ENCODE data around the gene MPDZ.

DNA sequence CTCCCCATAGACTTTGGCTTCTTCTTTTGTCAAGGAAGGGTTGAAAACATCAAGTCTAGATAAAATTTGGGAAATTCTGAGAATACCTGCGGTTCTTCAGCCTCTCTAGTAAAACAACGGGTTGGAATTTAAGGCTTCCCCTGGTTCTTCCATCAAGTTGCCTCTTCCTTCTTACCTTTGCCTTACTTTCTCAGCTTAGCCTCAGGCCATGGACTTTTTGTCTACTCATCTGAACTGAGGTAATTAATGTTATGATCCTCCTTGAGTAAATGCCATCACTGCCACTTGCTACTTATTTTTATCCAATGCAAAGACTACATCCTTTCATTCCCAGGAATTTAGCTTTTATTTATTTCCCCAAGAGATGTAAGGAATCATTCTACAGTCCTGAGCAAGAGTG lies 184.4 kb downstream of the MPDZ start:
- TF ChIP-seq YY1 (IDR thresholded peaks at IDR 0.05; ENCODE audit: insufficient read depth, insufficient read length) = no peak
- TF ChIP-seq ZNF274 (IDR thresholded peaks at IDR 0.05; ENCODE audit: low read depth, low read length) = no peak
- TF ChIP-seq SUZ12 (IDR thresholded peaks at IDR 0.05; ENCODE audit: extremely low read depth, insufficient read depth, insufficient read length) = no peak

All from NT2/D1 (cell line).